ENCODE measurements around the gene OGFR.

OGFR gene

GRCh38 chr20:62811720-62812119 is 7.1 kb downstream of the OGFR start:
- peaks cover 18 to 30% of the 10 kb centered on the region in 2 donors for H3K36me3 ChIP-seq (ENCODE audit: control insufficient read depth in 2 of 2, insufficient read depth in 2 of 2, low read length in 2 of 2)
- no peak overlapping the region for H3K27ac ChIP-seq (ENCODE audit: low read length)
- no peak overlapping the region for H3K4me3 ChIP-seq (ENCODE audit: low read length in 2 of 2)
- H3K9me3 ChIP-seq (ENCODE audit: control insufficient read depth in 2 of 2, low read length in 2 of 2) = no peaks in the 10 kb centered on the region
- peaks cover 31% of the 10 kb centered on the region for H3K4me1 ChIP-seq (ENCODE audit: control insufficient read depth, insufficient read depth, low read length)
- H3K27me3 ChIP-seq (ENCODE audit: control insufficient read depth in 1 of 2, insufficient read depth in 2 of 2, low read length in 2 of 2) = peaks cover 18 to 24% of the 10 kb centered on the region in 2 donors
- no peak overlapping the region for H3K9ac ChIP-seq (ENCODE audit: low read length in 2 of 2)

- Histone ChIP-seq H3K27ac (ENCODE audit: low read length) (no peak overlapping the region), H3K4me1 (ENCODE audit: control insufficient read depth, insufficient read depth, low read length) (peaks cover 29% of the 10 kb centered on the region), H3K9me3 (ENCODE audit: control insufficient read depth in 2 of 2, low read length in 2 of 2) (no peaks in the 10 kb centered on the region), H3K4me3 (ENCODE audit: low read length in 2 of 2) (no peak overlapping the region), H3K9ac (ENCODE audit: low read length in 2 of 2) (no peak overlapping the region), H3K36me3 (ENCODE audit: control insufficient read depth in 2 of 2, insufficient read depth in 2 of 2, low read length in 2 of 2) (peaks cover 18 to 30% of the 10 kb centered on the region in 2 donors), H3K27me3 (ENCODE audit: control insufficient read depth in 1 of 2, insufficient read depth in 2 of 2, low read length in 2 of 2) (peaks cover 18 to 29% of the 10 kb centered on the region in 2 donors)
Observed at GRCh38 chr20:62812181-62812906, 7.7 kb downstream of the OGFR start.

GRCh38 chr20:62812907-62813200 is 8.2 kb downstream of the OGFR start:
- Histone ChIP-seq H3K9me3 (ENCODE audit: control insufficient read depth in 2 of 2, low read length in 2 of 2) (no peaks in the 10 kb centered on the region), H3K4me3 (ENCODE audit: low read length in 2 of 2) (no peak overlapping the region), H3K9ac (ENCODE audit: low read length in 2 of 2) (no peak overlapping the region), H3K27me3 (ENCODE audit: control insufficient read depth in 1 of 2, insufficient read depth in 2 of 2, low read length in 2 of 2) (peaks cover 21 to 34% of the 10 kb centered on the region in 2 donors), H3K27ac (ENCODE audit: low read length) (no peak overlapping the region), H3K36me3 (ENCODE audit: control insufficient read depth in 2 of 2, insufficient read depth in 2 of 2, low read length in 2 of 2) (peaks cover 15 to 25% of the 10 kb centered on the region in 2 donors), H3K4me1 (ENCODE audit: control insufficient read depth, insufficient read depth, low read length) (peaks cover 24% of the 10 kb centered on the region)

GRCh38 chr20:62813588-62813987 is 9.0 kb downstream of the OGFR start:
- Histone ChIP-seq H3K27ac (ENCODE audit: low read length) (no peak overlapping the region), H3K27me3 (ENCODE audit: control insufficient read depth in 1 of 2, insufficient read depth in 2 of 2, low read length in 2 of 2) (peaks cover 26 to 40% of the 10 kb centered on the region in 2 donors), H3K9me3 (ENCODE audit: control insufficient read depth in 2 of 2, low read length in 2 of 2) (no peaks in the 10 kb centered on the region), H3K4me3 (ENCODE audit: low read length in 2 of 2) (no peak overlapping the region), H3K4me1 (ENCODE audit: control insufficient read depth, insufficient read depth, low read length) (peaks cover 26% of the 10 kb centered on the region), H3K9ac (ENCODE audit: low read length in 2 of 2) (no peak overlapping the region), H3K36me3 (ENCODE audit: control insufficient read depth in 2 of 2, insufficient read depth in 2 of 2, low read length in 2 of 2) (peaks cover 12 to 23% of the 10 kb centered on the region in 2 donors)

- H3K4me3 ChIP-seq (ENCODE audit: low read length in 2 of 2) = no peak overlapping the region
- H3K27me3 ChIP-seq (ENCODE audit: control insufficient read depth in 1 of 2, insufficient read depth in 2 of 2, low read length in 2 of 2) = peaks cover 30 to 46% of the 10 kb centered on the region in 2 donors
- H3K4me1 ChIP-seq (ENCODE audit: control insufficient read depth, insufficient read depth, low read length) = peaks cover 32% of the 10 kb centered on the region
- H3K9ac ChIP-seq (ENCODE audit: low read length in 2 of 2) = no peak overlapping the region
- no peak overlapping the region for H3K27ac ChIP-seq (ENCODE audit: low read length)
- H3K36me3 ChIP-seq (ENCODE audit: control insufficient read depth in 2 of 2, insufficient read depth in 2 of 2, low read length in 2 of 2) = peaks cover 10 to 20% of the 10 kb centered on the region in 2 donors
- H3K9me3 ChIP-seq (ENCODE audit: control insufficient read depth in 2 of 2, low read length in 2 of 2) = no peaks in the 10 kb centered on the region
Observed at GRCh38 chr20:62814060-62814708, 9.5 kb downstream of the OGFR start.

- Histone ChIP-seq H3K27me3 (ENCODE audit: control insufficient read depth in 1 of 2, insufficient read depth in 2 of 2, low read length in 2 of 2) (peaks cover 32 to 51% of the 10 kb centered on the region in 2 donors), H3K4me3 (ENCODE audit: low read length in 2 of 2) (no peak overlapping the region), H3K27ac (ENCODE audit: low read length) (no peak overlapping the region), H3K9me3 (ENCODE audit: control insufficient read depth in 2 of 2, low read length in 2 of 2) (no peaks in the 10 kb centered on the region), H3K9ac (ENCODE audit: low read length in 2 of 2) (no peak overlapping the region), H3K4me1 (ENCODE audit: control insufficient read depth, insufficient read depth, low read length) (peaks cover 35% of the 10 kb centered on the region), H3K36me3 (ENCODE audit: control insufficient read depth in 2 of 2, insufficient read depth in 2 of 2, low read length in 2 of 2) (peaks cover 5 to 15% of the 10 kb centered on the region in 2 donors)
Observed at GRCh38 chr20:62814709-62815065, 10.1 kb downstream of the OGFR start.

GRCh38 chr20:62815066-62815991 is 10.7 kb downstream of the OGFR start:
- Histone ChIP-seq H3K4me1 (ENCODE audit: control insufficient read depth, insufficient read depth, low read length) (peaks cover 35% of the 10 kb centered on the region), H3K36me3 (ENCODE audit: control insufficient read depth in 2 of 2, insufficient read depth in 2 of 2, low read length in 2 of 2) (peaks cover 4 to 9% of the 10 kb centered on the region in 2 donors), H3K4me3 (ENCODE audit: low read length in 2 of 2) (peak overlapping the region in 1 of 2 donors; percentile 15), H3K9ac (ENCODE audit: low read length in 2 of 2) (no peak overlapping the region), H3K27me3 (ENCODE audit: control insufficient read depth in 1 of 2, insufficient read depth in 2 of 2, low read length in 2 of 2) (peaks cover 38 to 52% of the 10 kb centered on the region in 2 donors), H3K9me3 (ENCODE audit: control insufficient read depth in 2 of 2, low read length in 2 of 2) (no peaks in the 10 kb centered on the region), H3K27ac (ENCODE audit: low read length) (no peak overlapping the region)

GRCh38 chr20:62816031-62816883 is 11.6 kb downstream of the OGFR start:
- Histone ChIP-seq H3K4me3 (ENCODE audit: low read length in 2 of 2) (peak overlapping the region; percentile 22 to 52), H3K9ac (ENCODE audit: low read length in 2 of 2) (no peak overlapping the region), H3K27ac (ENCODE audit: low read length) (no peak overlapping the region), H3K27me3 (ENCODE audit: control insufficient read depth in 1 of 2, insufficient read depth in 2 of 2, low read length in 2 of 2) (peaks cover 38 to 52% of the 10 kb centered on the region in 2 donors), H3K36me3 (ENCODE audit: control insufficient read depth in 2 of 2, insufficient read depth in 2 of 2, low read length in 2 of 2) (peaks cover 4% of the 10 kb centered on the region in 2 donors), H3K9me3 (ENCODE audit: control insufficient read depth in 2 of 2, low read length in 2 of 2) (no peaks in the 10 kb centered on the region), H3K4me1 (ENCODE audit: control insufficient read depth, insufficient read depth, low read length) (peaks cover 35% of the 10 kb centered on the region)

GRCh38 chr20:62816884-62817873 is 12.5 kb downstream of the OGFR start, which contains the start of gene COL9A3:
Gene COL9A3, plus strand, starts transcription at chr20:62817050. Its CDS starts 15 bp downstream, at chr20:62817065.
- Histone ChIP-seq H3K27ac (ENCODE audit: low read length) (no peak within 1 kb of the TSS), H3K4me1 (ENCODE audit: control insufficient read depth, insufficient read depth, low read length) (peaks cover 35% of the 10 kb centered on the region), H3K4me3 (ENCODE audit: low read length in 2 of 2) (peak within 1 kb of the TSS; percentile 22 to 52), H3K9me3 (ENCODE audit: control insufficient read depth in 2 of 2, low read length in 2 of 2) (no peaks in the 10 kb centered on the region), H3K9ac (ENCODE audit: low read length in 2 of 2) (no peak within 1 kb of the TSS), H3K36me3 (ENCODE audit: control insufficient read depth in 2 of 2, insufficient read depth in 2 of 2, low read length in 2 of 2) (no peaks in the 10 kb centered on the region), H3K27me3 (ENCODE audit: control insufficient read depth in 1 of 2, insufficient read depth in 2 of 2, low read length in 2 of 2) (peaks cover 38 to 52% of the 10 kb centered on the region in 2 donors)
